Naive thymus-derived CD8-positive, alpha-beta T cell (primary cell): ENCODE results near the gene DMWD. TPM values are rescaled to one million over a fixed set of nuclear protein-coding genes. Genes with fewer than 3 reads are reported as not detected.

Source experiments
- polyA plus RNA-seq, 3 donors: library from polyadenylated mRNA; unstranded; fragments of 300-500 nt; fragmentation: Illumina TruSeq; gene quantifications; one replicate each; pipeline ENCODE4 v1.2.3, GENCODE V29; 2021
- total RNA-seq, 8 experiments: library from RNA in 2 of 8; stranded (reverse) in 2 of 8; gene quantifications; one replicate each; pipeline ENCODE4 v1.2.3 and lab custom pipeline; 2021 to 2026

DMWD gene
- total and polyA plus RNA-seq, 5 experiments from 2014 or later, result 8.0 to 54.1 (median 16.5) TPM

Other genes with a start within 250 kb of the DMWD start
- gene OPA3, start 208.0 kb downstream of the DMWD start, total RNA-seq, result 10 to 100 TPM in 1 of 2 experiments, 1 to 10 TPM in 1; 8.8 to 10.6 TPM
- 10 to 100 TPM in 2 of 3 donors, 1 to 10 TPM in 1; 7.5 to 25.3 (median 13.2) TPM for gene OPA3, start 208.0 kb downstream of the DMWD start, polyA plus RNA-seq
- gene GPR4, start 190.6 kb downstream of the DMWD start, total RNA-seq, result not detected
- gene GPR4, start 190.6 kb downstream of the DMWD start, polyA plus RNA-seq, result not detected
- gene EML2, start 153.4 kb downstream of the DMWD start, total RNA-seq, result 10 to 100 TPM; 52.1 to 56.8 TPM
- 10 to 100 TPM in 2 of 3 donors, 1 to 10 TPM in 1; 8.8 to 17.8 (median 11.5) TPM for gene EML2, start 153.4 kb downstream of the DMWD start, polyA plus RNA-seq
- gene GIPR, start 124.6 kb downstream of the DMWD start, total RNA-seq, result 10 to 100 TPM in 1 of 2 experiments, 1 to 10 TPM in 1; 9.7 to 10.4 TPM
- under 1 TPM in 2 of 3 donors, not detected in 1; 0.38 to 0.61 TPM for gene GIPR, start 124.6 kb downstream of the DMWD start, polyA plus RNA-seq
- gene SNRPD2, start 100.9 kb downstream of the DMWD start, total RNA-seq, result 100 to 1,000 TPM; 395 to 410 TPM
- gene SNRPD2, start 100.9 kb downstream of the DMWD start, polyA plus RNA-seq, result 1,000 to 10,000 TPM; 1,119 to 1,289 (median 1,220) TPM
- 10 to 100 TPM in 1 of 2 experiments, 1 to 10 TPM in 1; 7.3 to 11.4 TPM for gene QPCTL, start 100.2 kb downstream of the DMWD start, total RNA-seq
- 1 to 10 TPM in 2 of 3 donors, under 1 TPM in 1; 0.65 to 2.3 (median 1.6) TPM for gene QPCTL, start 100.2 kb downstream of the DMWD start, polyA plus RNA-seq
- gene FBXO46, start 61.9 kb downstream of the DMWD start, total RNA-seq, result 10 to 100 TPM; 35.3 to 42.3 TPM
- 10 to 100 TPM; 12.4 to 15.2 (median 12.5) TPM for gene FBXO46, start 61.9 kb downstream of the DMWD start, polyA plus RNA-seq
- gene MEIOSIN, start 59.4 kb downstream of the DMWD start, total RNA-seq, result not detected
- gene MEIOSIN, start 59.4 kb downstream of the DMWD start, polyA plus RNA-seq, result not detected
- 1 to 10 TPM; 1.4 to 1.8 TPM for gene SIX5, start 23.6 kb downstream of the DMWD start, total RNA-seq
- gene SIX5, start 23.6 kb downstream of the DMWD start, polyA plus RNA-seq, result under 1 TPM; 0.08 to 0.11 (median 0.09) TPM
- gene DMPK, start 10.4 kb downstream of the DMWD start, total RNA-seq, result 10 to 100 TPM; 44.2 to 44.3 TPM
- under 1 TPM; 0.60 to 0.99 (median 0.81) TPM for gene DMPK, start 10.4 kb downstream of the DMWD start, polyA plus RNA-seq
- gene RSPH6A, start 22.5 kb upstream of the DMWD start, total RNA-seq, result under 1 TPM; 0.36 to 0.57 TPM
- not detected for gene RSPH6A, start 22.5 kb upstream of the DMWD start, polyA plus RNA-seq
- gene SYMPK, start 70.3 kb upstream of the DMWD start, total RNA-seq, result 10 to 100 TPM; 89.9 to 91.1 TPM
- 10 to 100 TPM in 2 of 3 donors, 1 to 10 TPM in 1; 4.4 to 15.4 (median 13.8) TPM for gene SYMPK, start 70.3 kb upstream of the DMWD start, polyA plus RNA-seq
- not detected for gene FOXA3, start 71.5 kb upstream of the DMWD start, total RNA-seq
- gene FOXA3, start 71.5 kb upstream of the DMWD start, polyA plus RNA-seq, result not detected
- 10 to 100 TPM; 32.9 to 33.8 TPM for gene IRF2BP1, start 93.3 kb upstream of the DMWD start, total RNA-seq
- gene IRF2BP1, start 93.3 kb upstream of the DMWD start, polyA plus RNA-seq, result 1 to 10 TPM; 7.0 to 9.1 (median 7.6) TPM
- gene MYPOP, start 109.8 kb upstream of the DMWD start, total RNA-seq, result 10 to 100 TPM; 10.5 to 10.9 TPM
- under 1 TPM in 1 of 3 donors, not detected in 2; 0.23 TPM for gene MYPOP, start 109.8 kb upstream of the DMWD start, polyA plus RNA-seq
- gene NANOS2, start 121.9 kb upstream of the DMWD start, total RNA-seq, result not detected
- not detected for gene NANOS2, start 121.9 kb upstream of the DMWD start, polyA plus RNA-seq
- gene NOVA2, start 181.0 kb upstream of the DMWD start, total RNA-seq, result not detected
- not detected for gene NOVA2, start 181.0 kb upstream of the DMWD start, polyA plus RNA-seq
- 10 to 100 TPM; 32.5 to 38.9 TPM for gene CCDC61, start 202.6 kb upstream of the DMWD start, total RNA-seq
- 10 to 100 TPM in 1 of 3 donors, 1 to 10 TPM in 2; 7.9 to 12.1 (median 8.6) TPM for gene CCDC61, start 202.6 kb upstream of the DMWD start, polyA plus RNA-seq
- gene PGLYRP1, start 230.2 kb upstream of the DMWD start, total RNA-seq, result not detected
- gene PGLYRP1, start 230.2 kb upstream of the DMWD start, polyA plus RNA-seq, result not detected
- not detected for gene IGFL4, start 248.2 kb upstream of the DMWD start, total RNA-seq
- not detected for gene IGFL4, start 248.2 kb upstream of the DMWD start, polyA plus RNA-seq